Activated CD4-positive, alpha-beta T cell treated with anti-CD3 and anti-CD28 coated beads, Interleukin-2, amount 50 U/mL, for 16 hours (primary cell): ENCODE data around the gene AFMID.
"Not testable (repeated sequence)": the region's sequence is repeated elsewhere in the genome, so short reads cannot be mapped to it uniquely, and the experiment has no call there.

Experiments used
- DNase-seq: peaks from one replicate; pipeline ENCODE4 v3.0.0-alpha.2; 2020

AFMID gene

DNA sequence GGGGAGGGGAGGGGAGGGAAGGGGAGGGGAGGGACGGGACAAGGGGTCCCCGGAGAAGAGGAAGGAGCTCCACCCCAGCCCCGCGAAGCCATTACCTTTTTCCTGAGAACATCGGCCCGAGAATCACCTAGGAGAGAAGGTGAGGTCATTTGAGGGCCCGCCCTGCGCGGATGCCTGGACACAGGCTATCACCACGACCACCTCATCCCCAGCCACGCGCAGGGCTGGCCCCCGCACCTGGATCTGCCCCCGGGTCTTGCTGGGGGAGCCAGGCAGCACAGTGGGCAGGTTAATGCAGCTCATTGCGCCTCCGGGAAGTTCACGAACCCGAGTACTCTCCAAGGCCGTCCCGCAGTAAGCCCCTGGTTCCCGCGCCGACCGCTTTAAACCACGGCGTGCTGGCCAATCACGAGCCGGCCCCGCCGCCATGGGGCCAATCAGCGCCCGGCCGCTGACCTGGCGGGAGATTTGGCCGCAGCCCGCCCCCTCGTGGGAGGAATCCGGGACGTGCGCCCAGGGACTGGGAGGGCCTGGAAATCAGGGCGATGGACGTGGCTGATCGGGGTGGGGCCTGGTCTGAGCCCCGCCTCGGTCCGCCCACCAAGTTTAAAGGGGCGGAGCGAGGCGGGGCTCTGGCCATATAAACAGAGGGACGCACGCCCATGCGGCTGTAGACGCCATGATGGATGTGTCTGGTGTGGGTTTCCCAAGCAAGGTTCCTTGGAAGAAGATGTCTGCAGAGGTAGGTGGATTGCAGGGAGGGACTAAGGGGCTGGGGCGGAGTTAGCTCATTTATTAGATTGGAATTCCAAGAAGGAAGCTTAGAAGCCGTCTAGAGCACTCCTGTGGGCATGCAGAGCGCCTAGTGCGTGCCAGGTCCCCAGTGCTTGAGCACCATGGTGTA is at the start of gene AFMID, which contains the start of gene TK1:
Gene AFMID, plus strand, starts transcription at position 671 of the 904 bp plus-strand sequence. Its CDS starts 9 bp downstream, at position 680.
Gene TK1, minus strand, starts transcription at position 361 of the 904 bp plus-strand sequence. Its CDS starts 58 bp downstream, at position 303.
- DNase-seq, result peak; percentile 98

GRCh38 chr17:78137392-78138203 is 49.6 kb upstream of the AFMID start:
- peak; percentile 62 for DNase-seq

DNA sequence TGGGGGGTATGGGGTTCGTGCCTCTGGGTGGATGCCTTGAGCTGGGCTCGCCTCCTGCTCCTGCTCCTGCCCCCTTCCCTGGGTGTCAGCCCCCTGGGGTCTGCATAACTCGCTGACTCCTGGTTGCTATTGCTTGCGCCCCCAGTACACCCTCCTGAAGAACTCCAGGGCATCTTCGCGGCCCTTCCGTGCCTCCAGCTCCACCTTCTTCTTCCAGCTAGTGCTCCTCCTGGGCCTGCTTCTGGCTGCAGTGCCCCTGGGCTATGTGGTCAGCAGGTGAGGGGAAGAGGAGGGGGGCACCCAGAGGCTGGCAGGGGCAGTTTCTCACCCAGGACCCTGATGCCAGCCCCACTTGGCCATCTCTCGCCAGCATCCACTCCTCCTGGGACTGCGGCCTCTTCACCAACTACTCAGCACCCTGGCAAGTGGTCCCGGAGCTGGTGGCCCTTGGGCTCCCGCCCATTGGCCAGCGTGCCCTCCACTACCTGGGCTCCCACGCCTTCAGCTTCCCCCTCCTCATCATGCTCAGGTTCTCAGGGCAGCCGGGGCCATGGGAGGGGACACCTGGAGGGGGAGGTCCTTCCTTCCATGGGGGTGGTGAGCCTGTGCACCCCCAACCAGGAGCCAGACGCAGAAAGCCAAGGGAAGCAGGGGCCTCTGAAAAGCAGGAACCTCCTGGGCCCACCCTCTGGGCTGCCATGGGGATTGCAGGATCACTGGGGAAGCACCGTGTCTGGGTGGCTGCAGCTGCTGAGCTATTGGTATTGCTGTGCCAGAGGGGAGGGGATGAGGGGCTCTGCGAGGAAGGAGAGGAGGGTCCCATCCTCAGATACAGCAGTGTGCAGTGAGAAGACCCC is 48.7 kb upstream of the AFMID start:
- DNase-seq, result no peak

DNA sequence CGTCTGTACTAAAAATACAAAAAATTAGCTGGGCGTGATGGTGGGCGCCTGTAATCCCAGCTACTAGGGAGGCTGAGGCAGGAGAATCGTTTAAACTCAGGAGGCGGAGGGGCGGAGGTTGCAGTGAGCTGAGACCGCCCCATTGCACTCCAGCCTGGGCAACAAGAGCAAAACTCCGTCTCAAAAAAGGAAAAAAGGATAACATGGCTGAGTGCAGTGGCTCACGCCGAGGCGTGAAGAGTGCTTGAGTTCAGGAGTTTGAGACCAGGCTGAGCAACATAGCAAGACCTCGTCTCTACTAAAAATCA is 47.3 kb upstream of the AFMID start:
- DNase-seq, result not testable (repeated sequence)

- peak; percentile 99 for DNase-seq
Measured at GRCh38 chr17:78140169-78141051, 46.8 kb upstream of the AFMID start.

DNA sequence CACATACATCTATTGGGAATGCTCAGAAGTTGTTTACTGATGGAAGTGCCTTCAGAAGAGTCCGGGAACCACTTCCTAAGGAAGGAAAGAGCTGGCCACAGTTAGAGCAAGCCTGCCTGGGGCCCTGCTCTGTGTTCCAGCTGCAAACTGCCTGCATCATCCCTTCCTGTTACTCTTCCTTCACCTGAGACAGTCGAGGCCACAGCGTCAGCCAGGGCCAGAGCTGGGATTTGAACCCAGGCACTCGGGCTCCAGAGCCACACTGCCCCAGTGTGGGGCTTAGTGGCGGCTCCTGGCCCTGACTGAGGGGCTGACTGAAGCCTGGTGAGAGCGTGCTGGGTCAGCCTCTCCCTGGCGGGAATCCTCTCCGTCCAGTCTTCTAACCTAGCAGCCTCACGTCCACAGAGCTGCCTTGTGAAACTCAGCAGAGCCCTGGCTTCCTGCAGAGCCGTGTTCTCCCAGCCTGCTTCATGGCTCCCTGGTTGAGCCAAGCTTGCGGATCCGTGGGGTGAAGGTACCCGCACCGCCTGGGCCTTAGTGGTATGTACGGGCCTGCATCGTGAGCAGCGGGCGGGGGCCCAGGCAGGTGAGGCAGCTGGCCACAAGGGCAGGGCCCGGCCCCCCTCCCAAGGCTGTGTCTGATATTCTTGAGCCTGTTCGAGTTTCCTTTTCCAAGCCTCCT is 45.6 kb upstream of the AFMID start:
- DNase-seq, result no peak

DNA sequence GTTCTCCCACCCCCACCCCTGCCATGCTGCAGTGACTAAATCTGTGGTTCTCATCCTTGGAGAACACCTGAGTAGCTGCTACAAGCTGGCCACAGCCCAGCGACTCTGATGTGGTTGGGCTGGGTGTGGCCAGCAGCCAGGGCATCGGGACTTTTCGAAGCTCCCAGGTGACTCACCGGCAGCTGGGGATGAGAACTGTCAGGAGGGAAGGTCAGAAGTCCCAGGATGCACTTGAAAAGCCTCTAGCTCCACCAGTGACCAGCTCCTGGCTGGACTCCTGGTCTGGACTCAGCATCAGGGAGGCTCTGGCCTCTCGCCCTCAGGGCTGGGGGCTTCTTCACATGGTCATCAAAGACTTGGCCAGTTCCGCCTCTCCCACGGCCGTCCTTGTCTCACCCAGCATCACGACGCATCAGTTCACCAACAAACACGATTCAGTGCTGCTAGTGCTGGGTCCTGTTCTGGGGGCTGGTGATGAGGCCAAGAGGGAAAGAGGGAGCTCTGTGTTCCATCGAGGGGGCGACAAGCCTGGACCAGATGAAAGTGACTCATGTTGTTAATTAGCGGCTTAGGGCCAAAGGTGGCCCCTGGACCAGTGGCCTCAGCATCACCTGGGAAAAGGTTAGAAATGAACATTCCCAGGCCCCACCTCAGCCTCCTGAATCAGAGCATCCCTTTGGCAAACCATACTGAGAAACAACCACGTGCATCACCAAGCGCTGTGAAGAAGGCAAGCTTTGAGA is 44.9 kb upstream of the AFMID start:
- DNase-seq, result no peak

DNA sequence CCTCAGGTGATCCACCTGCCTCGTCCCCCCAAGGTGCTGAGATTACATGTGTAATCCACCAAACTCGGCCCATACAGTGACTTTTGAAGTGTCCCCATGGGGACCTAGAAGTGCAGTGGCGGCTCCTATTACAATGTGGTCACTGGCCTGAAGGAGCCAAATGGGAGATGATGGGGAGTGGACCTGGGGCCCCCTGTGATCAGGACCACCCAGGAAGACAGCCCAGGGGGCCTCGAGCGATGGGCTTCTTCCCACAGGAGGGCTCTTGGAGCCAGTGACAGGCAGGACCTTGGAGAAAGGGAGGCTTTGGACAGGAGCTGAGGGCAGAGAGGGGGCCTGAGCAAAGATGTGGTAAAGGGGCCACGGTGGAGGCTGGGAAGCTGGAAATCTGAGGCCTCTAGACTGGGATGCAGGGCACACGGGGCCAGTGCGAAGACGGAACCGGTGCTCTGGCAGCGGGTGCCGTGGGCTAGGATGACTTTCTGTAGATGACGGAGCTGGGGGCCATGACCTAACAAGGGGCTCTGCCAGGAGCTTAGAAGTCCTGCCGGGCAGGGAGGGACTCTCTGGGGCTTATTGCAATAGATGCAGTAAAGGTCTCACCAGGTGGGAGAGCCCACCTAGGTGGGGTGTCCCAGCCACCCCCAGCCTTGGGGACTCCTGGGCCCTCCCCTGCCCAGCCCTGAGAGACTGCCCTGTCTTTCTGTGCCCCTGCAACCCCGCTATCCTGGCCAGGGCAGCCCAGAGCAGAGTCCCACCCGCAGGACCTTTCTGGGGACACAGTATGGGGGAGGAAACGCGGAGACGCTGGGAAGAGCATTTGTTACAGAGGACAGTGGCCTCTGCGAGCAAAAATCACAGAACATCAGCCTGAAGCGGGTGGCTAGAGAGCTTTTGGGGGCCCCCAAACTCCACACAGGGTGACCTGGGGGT is 43.7 kb upstream of the AFMID start:
- no peak for DNase-seq

DNA sequence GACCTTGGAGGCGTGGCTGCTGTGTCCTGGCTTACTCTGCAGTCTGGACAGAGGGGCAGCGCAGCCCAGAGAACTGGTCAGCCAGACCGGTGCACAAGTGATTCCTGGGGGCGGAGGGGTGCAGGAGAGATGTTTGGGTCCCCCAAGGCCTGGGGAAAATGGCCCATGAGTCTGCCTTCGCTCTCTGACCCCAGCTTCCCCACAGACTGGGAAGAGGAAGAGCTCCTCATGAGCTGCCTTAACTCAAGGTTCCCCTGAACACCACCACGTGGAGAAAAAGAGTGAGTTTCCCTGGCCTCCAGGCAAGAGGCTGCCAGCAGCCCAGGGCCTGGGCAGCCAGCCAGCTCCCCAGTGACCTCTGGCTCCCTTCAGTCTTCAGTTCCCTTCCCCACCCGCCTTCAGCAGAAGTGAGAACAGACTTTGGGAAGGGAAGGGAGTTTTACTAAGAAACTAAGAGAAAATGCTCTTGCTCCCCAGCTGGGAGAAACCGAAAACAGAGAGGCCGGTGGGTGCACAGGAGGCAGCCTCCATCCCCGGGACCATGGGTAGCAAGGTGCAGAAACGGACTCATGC is 42.9 kb upstream of the AFMID start:
- DNase-seq, result no peak

DNA sequence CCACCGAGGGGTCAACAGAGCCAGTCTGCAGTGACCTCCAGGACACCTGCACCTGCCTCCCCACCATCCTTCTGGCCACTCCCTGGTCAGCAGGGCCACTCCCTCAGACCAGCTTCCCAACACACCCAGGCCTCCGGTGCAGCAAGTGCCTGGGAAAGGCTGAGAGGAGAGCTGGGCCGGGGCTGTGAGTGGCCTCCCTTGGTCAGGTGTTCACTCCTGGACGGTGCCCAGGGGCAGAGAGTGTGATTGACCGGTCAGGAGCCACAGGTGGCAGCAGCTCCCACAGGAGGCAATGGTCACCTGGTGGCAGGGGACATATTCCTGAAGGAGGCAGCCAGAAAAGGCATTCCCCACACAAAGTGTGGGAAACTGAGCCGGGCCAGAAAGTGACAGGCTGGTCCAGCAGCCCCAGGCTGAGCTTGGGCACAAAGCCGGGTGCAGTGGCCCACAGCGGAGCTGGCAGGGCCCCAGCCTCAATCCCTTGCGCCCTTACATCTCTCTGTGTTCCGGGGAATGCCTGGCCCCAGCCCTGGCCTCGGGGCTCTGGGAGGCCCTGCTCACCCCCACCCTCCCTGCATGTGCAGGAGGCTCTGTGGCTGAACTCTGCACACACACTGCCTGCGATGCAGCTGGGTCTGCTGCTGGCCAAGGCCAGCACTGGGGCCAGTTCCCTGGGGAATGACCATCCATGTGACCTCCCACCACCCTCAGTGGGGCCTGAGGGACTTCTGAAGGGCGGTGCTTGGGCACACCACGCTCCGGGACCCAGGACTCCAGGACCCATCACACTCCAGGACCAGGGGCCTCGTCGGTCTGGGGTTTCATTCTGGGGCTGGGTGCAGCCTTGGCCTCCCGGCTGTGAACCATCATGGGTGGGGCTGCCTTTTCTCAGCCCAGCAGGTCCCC is 42.2 kb upstream of the AFMID start:
- DNase-seq, result no peak

GRCh38 chr17:78146471-78146869 is 40.7 kb upstream of the AFMID start:
- DNase-seq, result no peak

GRCh38 chr17:78146881-78147280 is 40.3 kb upstream of the AFMID start:
- no peak for DNase-seq

- DNase-seq, result no peak
Measured at GRCh38 chr17:78147315-78147998, 39.7 kb upstream of the AFMID start.

DNA sequence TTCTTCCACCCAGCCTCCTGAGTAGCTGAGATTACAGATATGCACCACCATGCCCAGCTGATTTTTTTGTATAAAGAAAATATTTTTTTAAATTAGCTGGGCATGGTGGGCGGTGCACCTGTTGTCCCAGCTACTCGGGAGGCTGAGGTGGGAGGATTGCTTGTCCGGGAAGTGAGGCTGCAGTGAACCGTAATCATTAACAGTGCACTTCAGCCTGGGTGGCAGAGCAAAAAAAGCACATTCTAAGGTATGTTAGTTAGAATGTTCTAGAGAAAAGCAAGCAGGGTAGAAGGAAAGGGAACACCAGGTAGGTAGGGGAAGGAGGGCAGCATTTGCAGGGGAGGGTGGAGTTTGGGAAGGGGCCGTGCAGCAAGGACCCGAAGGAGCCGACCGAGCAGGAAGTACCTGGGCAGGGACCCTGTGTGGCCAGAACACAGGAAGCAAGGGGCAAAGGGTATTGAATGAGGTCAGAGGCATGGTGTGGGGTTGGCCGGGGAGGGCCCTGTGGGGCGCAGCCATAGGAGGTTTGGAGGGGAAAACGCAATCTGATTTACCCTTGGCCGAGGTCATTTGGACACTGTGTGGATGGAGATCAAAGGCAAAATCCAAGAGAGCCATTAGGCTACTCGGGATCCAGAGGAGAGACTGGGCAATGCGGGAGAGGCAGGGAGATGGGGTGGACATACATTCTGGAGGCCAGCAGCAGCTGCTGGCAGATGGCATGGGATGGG is 38.7 kb upstream of the AFMID start:
- DNase-seq, result no peak

- DNase-seq, result no peak
Measured at GRCh38 chr17:78151514-78152008, 35.6 kb upstream of the AFMID start.
